Measurements from ENCODE around the gene ZSWIM2. TPM values are rescaled to one million over a fixed set of nuclear protein-coding genes. Genes with fewer than 3 reads are reported as not detected.

ZSWIM2 gene, protein sequence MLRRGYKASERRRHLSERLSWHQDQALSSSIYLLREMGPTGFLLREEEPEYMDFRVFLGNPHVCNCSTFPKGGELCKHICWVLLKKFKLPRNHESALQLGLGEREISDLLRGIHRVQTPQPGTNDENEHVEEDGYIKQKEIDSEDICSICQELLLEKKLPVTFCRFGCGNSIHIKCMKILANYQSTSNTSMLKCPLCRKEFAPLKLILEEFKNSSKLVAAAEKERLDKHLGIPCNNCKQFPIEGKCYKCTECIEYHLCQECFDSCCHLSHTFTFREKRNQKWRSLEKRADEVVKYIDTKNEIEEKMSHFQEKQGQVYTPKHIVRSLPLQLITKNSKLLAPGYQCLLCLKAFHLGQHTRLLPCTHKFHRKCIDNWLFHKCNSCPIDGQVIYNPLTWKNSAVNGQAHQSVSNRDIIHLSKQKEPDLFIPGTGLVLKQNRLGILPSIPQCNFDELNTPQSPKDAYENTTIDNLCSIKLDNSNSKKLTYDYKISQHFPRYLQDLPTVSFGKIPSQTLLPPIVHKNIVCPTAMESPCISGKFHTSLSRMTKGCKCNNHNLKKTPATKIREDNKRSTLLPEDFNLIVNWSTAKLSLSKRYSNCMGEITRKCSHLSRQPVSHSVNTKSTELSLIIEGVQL
- total RNA-seq = under 0.01 TPM in 2 replicates

DNA sequence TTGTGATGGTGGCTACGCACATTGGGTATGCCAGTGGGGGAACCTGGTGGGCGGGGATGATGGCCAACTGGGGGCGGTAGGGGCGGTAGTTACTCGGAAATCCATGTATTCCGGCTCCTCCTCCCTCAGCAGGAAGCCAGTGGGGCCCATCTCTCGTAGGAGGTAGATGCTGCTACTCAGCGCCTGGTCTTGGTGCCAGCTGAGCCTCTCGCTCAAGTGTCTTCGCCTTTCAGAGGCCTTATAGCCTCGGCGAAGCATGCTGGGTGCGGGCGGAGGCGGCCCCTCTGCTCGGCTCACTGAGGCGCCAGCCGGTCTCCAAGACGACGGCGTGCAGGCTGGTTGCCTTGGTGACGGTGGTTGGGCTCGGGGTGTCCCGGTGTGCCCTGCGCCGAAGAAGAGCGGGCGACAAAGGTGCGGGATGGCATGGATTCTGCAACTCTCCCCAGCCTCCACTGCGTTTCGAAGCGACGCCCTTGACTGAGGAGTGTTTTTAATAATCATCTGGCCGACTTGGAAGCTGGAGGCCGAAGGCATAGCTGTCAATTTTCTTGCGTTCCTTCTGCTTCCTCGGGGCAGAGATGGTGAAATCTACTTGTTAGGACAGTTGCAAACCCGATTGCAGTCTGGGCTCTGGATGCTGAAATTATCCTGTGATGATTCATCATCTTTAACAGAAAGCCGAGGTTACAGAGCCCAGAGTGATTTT, at the start of gene ZSWIM2:
TSS of gene ZSWIM2 (minus strand) at position 298 of the 706 bp plus-strand sequence. CDS start at position 258, 40 bp downstream.

Other genes starting within 250 kb of the ZSWIM2 start
- 17.8 and 31.6 TPM in 2 replicates for gene FAM171B, start 155.1 kb downstream of the ZSWIM2 start, total RNA-seq